Astrocyte of the cerebellum (primary cell): Measurements from ENCODE around the gene NALCN.

Source experiments
- DNase-seq: peaks from one replicate; pipeline ENCODE4 v3.0.0-alpha.2; 2011; ENCODE audit warnings: low read depth
- H3K4me3 ChIP-seq: 2 replicates; pipeline ENCODE4 v1.5.1; 2011; ENCODE audit warnings: mild to moderate bottlenecking, low read depth, low read length, moderate library complexity
- CTCF ChIP-seq: IDR thresholded peaks from 2 replicates; pipeline ENCODE4 v1.5.1; 2012; ENCODE audit warnings: low read length, low read depth, moderate library complexity, mild to moderate bottlenecking; ENCODE audit errors: missing control alignments
- in situ Hi-C: cut with HindIII; loops from 2 replicates; pipeline ENCODE4 v1.10.0; 2017; ENCODE audit warnings: low sequenced_read_pairs

NALCN gene

GRCh38 chr13:101406791-101407190, 9.5 kb downstream of the NALCN start:
- no peak for DNase-seq
- no peak overlapping the region for H3K4me3 ChIP-seq
- no peak for TF ChIP-seq CTCF
- in situ Hi-C loops: no loop called here

GRCh38 chr13:101401196-101401595, 15.1 kb downstream of the NALCN start:
- no peak overlapping the region for H3K4me3 ChIP-seq
- TF ChIP-seq CTCF: no peak
- in situ Hi-C loops: no loop called here
- no peak for DNase-seq

- no peak for TF ChIP-seq CTCF
- no peak for DNase-seq
- in situ Hi-C loops: no loop called here
- no peak overlapping the region for H3K4me3 ChIP-seq
These were observed 16.9 kb downstream of the NALCN start for GRCh38 chr13:101399365-101399764.

GRCh38 chr13:101398920-101399319, 17.4 kb downstream of the NALCN start:
- DNase-seq: peak; percentile 59
- in situ Hi-C loops: no loop called here
- H3K4me3 ChIP-seq: no peak overlapping the region
- TF ChIP-seq CTCF: no peak

GRCh38 chr13:101398191-101398590, 18.1 kb downstream of the NALCN start:
- no peak overlapping the region for H3K4me3 ChIP-seq
- TF ChIP-seq CTCF: no peak
- DNase-seq: no peak
- in situ Hi-C loops: no loop called here

- in situ Hi-C loops: no loop called here
- H3K4me3 ChIP-seq: no peak overlapping the region
- no peak for TF ChIP-seq CTCF
- DNase-seq: peak; percentile 26
These were observed 18.6 kb downstream of the NALCN start for GRCh38 chr13:101397742-101398141.

- no peak for TF ChIP-seq CTCF
- no peak for DNase-seq
- no peak overlapping the region for H3K4me3 ChIP-seq
- in situ Hi-C loops: no loop called here
These were observed 21.7 kb downstream of the NALCN start for GRCh38 chr13:101394605-101395004.
